ENCODE measurements around the gene ZNF618.

- TF ChIP-seq CTCF (IDR thresholded peaks at IDR 0.05): no peak
- TF ChIP-seq POLR2A (IDR thresholded peaks at IDR 0.05): no peak
These were observed 171.6 kb downstream of the ZNF618 start for GRCh38 chr9:114047717-114048116.

All from vagina (tissue), 2 donors.